Fibroblast of the aortic adventitia (primary cell): ENCODE data around the gene HARBI1. TPM values are rescaled to one million over a fixed set of nuclear protein-coding genes. Genes with fewer than 3 reads are reported as not detected.

Experiments used
- DNase-seq: peaks from one replicate; pipeline ENCODE4 v3.0.0-alpha.2; 2010; ENCODE audit warnings: low read depth
- H3K4me3 ChIP-seq: 2 replicates; pipeline ENCODE4 v1.5.1; 2011; ENCODE audit warnings: low read depth, mild to moderate bottlenecking, control low read depth, low read length, moderate library complexity
- CTCF ChIP-seq: IDR thresholded peaks from 2 replicates; pipeline ENCODE4 v1.5.1; 2011; ENCODE audit warnings: mild to moderate bottlenecking, low read length, control low read depth, inconsistent platforms; ENCODE audit not compliant: insufficient read depth
- total RNA-seq: library from RNA; depleted of rRNA; stranded (reverse); fragments of >200 nt; gene quantifications from 2 replicates; pipeline ENCODE4 v1.2.3, GENCODE V29; 2012; ENCODE audit warnings: low replicate concordance

HARBI1 gene
- total RNA-seq, 1 donor, result 4.5 TPM

- no peak for DNase-seq
- H3K4me3 ChIP-seq, result no peak overlapping the region
- no peak for TF ChIP-seq CTCF
Measured at GRCh38 chr11:46574656-46575055, 42.4 kb downstream of the HARBI1 start.

GRCh38 chr11:46570790-46571398 lies 46.1 kb downstream of the HARBI1 start:
- TF ChIP-seq CTCF, result no peak
- no peak for DNase-seq
- H3K4me3 ChIP-seq, result no peak overlapping the region

GRCh38 chr11:46565232-46565840 lies 51.7 kb downstream of the HARBI1 start:
- peak; percentile 9 for DNase-seq
- TF ChIP-seq CTCF, result no peak

GRCh38 chr11:46564459-46564858 lies 52.6 kb downstream of the HARBI1 start:
- no peak for TF ChIP-seq CTCF
- H3K4me3 ChIP-seq, result no peak overlapping the region
- peak; percentile 49 for DNase-seq

More at GRCh38 chr11:46565232-46565840, 51.7 kb downstream of the HARBI1 start:
- H3K4me3 ChIP-seq, result no peak overlapping the region

- H3K4me3 ChIP-seq, result no peak overlapping the region
- no peak for TF ChIP-seq CTCF
- DNase-seq, result no peak
Measured at GRCh38 chr11:46562527-46562926, 54.5 kb downstream of the HARBI1 start.

GRCh38 chr11:46560300-46560991 lies 56.6 kb downstream of the HARBI1 start:
- peak; percentile 59 for DNase-seq
- no peak for TF ChIP-seq CTCF
- peak overlapping the region; percentile 58 for H3K4me3 ChIP-seq
